HepG2 (cell line): ENCODE data around the gene CXorf65. TPM values are rescaled to one million over a fixed set of nuclear protein-coding genes. Genes with fewer than 3 reads are reported as not detected.

Experiments used
- ASH2L ChIP-seq: fragments of 300-600, 200-600 bp; sonication (generic); IDR thresholded peaks from 2 replicates; pipeline ENCODE4 v1.7.0; 2017; ENCODE audit warnings: low read depth, mild to moderate bottlenecking, moderate library complexity, mixed read lengths, low read length; ENCODE audit not compliant: insufficient read length
- BCL6 ChIP-seq: IDR thresholded peaks from 2 replicates; pipeline ENCODE4 v1.6.1; 2016; ENCODE audit warnings: missing genetic modification reagents, missing compliant biosample characterization
- CEBPG ChIP-seq: IDR thresholded peaks from 2 replicates; pipeline ENCODE4 v1.6.1; 2016
- ELF1 ChIP-seq: sonication (generic); formaldehyde crosslinking; IDR thresholded peaks from 2 replicates; pipeline ENCODE4 v1.4.0; 2020; ENCODE audit warnings: missing genetic modification reagents
- ETV5 ChIP-seq: IDR thresholded peaks from 2 replicates; pipeline ENCODE4 v1.6.1; 2018; ENCODE audit warnings: missing biosample characterization, missing genetic modification reagents, inconsistent platforms, borderline replicate concordance
- KDM6A ChIP-seq: IDR thresholded peaks from 2 replicates; pipeline ENCODE4 v1.6.1; 2016; ENCODE audit warnings: low read depth
- KLF9 ChIP-seq: IDR thresholded peaks from 2 replicates; pipeline ENCODE4 v1.6.1; 2016; ENCODE audit warnings: low read depth
- RXRB ChIP-seq: IDR thresholded peaks from 2 replicates; pipeline ENCODE4 v1.6.1; 2016; ENCODE audit warnings: borderline replicate concordance, missing genetic modification reagents, missing compliant biosample characterization
- SAP130 ChIP-seq: IDR thresholded peaks from 2 replicates; pipeline ENCODE4 v1.6.1; 2016; ENCODE audit warnings: low read depth
- SRSF4 ChIP-seq: fragments of 200-400 bp; formaldehyde crosslinking; IDR thresholded peaks from one replicate; pipeline ENCODE4 v1.6.1; 2018; ENCODE audit warnings: mild to moderate bottlenecking, low read depth, low read length, moderate library complexity; ENCODE audit not compliant: poor library complexity, severe bottlenecking
- TEAD3 ChIP-seq: optimal IDR thresholded peaks from 2 replicates; pipeline ENCODE3; 2016; ENCODE audit warnings: borderline replicate concordance
- ZNF24 ChIP-seq: fragments of 450-650 bp; IDR thresholded peaks from 2 replicates; pipeline ENCODE4 v1.6.1; 2017; ENCODE audit warnings: antibody characterized with exemption, mild to moderate bottlenecking
- ZNF253 ChIP-seq: sonication (generic); formaldehyde crosslinking; IDR thresholded peaks from 2 replicates; pipeline ENCODE4 v1.8.0; 2022; ENCODE audit warnings: mild to moderate bottlenecking, missing genetic modification reagents, borderline replicate concordance
- ZNF703 ChIP-seq: sonication (generic); formaldehyde crosslinking; IDR thresholded peaks from 2 replicates; pipeline ENCODE4 v1.5.1; 2020; ENCODE audit warnings: missing genetic modification reagents, mild to moderate bottlenecking, moderate library complexity, borderline replicate concordance
- ZNF792 ChIP-seq: IDR thresholded peaks from 2 replicates; pipeline ENCODE4 v1.6.1; 2016
- polyA plus RNA-seq, 8 experiments: library from polyadenylated mRNA; depleted of rRNA in 3 of 8; stranded (reverse) in 7 of 8; unstranded in 1 of 8; fragments of >200 nt; fragmentation: Illumina TruSeq in 4 of 8; extraction: Trizol in 4 of 8; gene quantifications; 2 replicates each; pipeline versions ENCODE4 v1.2.1 to v1.2.3, GENCODE V29; 2011 to 2016; ENCODE audit warnings: low read depth in 4 of 8, missing spikeins in 1 of 8, mixed read lengths in 1 of 8; ENCODE audit not compliant: insufficient read depth in 1 of 8
- total RNA-seq, 5 experiments: library from RNA; depleted of rRNA; stranded (reverse); fragments of >200 nt; fragmentation: Illumina TruSeq; extraction: Trizol; gene quantifications; 2 replicates each; pipeline ENCODE4 v1.2.3, GENCODE V29; 2016; ENCODE audit warnings: low read depth in 1 of 5
- TF ChIP-seq, protein P1 (sequence below): sonication (generic); IDR thresholded peaks from 2 replicates; pipeline ENCODE4 v1.6.1; 2016; ENCODE audit warnings: low read depth, borderline replicate concordance
- TF ChIP-seq, protein P2 (sequence below): sonication (generic); formaldehyde crosslinking; IDR thresholded peaks from 2 replicates; pipeline ENCODE4 v1.4.0; 2020; ENCODE audit warnings: missing genetic modification reagents
- TF ChIP-seq, protein P3 (sequence below): sonication (generic); formaldehyde crosslinking; IDR thresholded peaks from 2 replicates; pipeline ENCODE4 v1.5.0; 2020; ENCODE audit warnings: missing genetic modification reagents
- TF ChIP-seq, protein P4 (sequence below): sonication (generic); formaldehyde crosslinking; IDR thresholded peaks from 2 replicates; pipeline ENCODE4 v1.5.0; 2020; ENCODE audit warnings: mild to moderate bottlenecking, missing genetic modification reagents
- TF ChIP-seq, protein P5 (sequence below): sonication (generic); formaldehyde crosslinking; IDR thresholded peaks from 2 replicates; pipeline ENCODE4 v1.5.0; 2020; ENCODE audit warnings: mild to moderate bottlenecking, missing genetic modification reagents, borderline replicate concordance

The CXorf65 gene
- total and polyA plus RNA-seq, 2 of the 13 experiments (the other 11 are each of a cell fraction or from before 2014, with no cell fraction given), result not detected

DNA sequence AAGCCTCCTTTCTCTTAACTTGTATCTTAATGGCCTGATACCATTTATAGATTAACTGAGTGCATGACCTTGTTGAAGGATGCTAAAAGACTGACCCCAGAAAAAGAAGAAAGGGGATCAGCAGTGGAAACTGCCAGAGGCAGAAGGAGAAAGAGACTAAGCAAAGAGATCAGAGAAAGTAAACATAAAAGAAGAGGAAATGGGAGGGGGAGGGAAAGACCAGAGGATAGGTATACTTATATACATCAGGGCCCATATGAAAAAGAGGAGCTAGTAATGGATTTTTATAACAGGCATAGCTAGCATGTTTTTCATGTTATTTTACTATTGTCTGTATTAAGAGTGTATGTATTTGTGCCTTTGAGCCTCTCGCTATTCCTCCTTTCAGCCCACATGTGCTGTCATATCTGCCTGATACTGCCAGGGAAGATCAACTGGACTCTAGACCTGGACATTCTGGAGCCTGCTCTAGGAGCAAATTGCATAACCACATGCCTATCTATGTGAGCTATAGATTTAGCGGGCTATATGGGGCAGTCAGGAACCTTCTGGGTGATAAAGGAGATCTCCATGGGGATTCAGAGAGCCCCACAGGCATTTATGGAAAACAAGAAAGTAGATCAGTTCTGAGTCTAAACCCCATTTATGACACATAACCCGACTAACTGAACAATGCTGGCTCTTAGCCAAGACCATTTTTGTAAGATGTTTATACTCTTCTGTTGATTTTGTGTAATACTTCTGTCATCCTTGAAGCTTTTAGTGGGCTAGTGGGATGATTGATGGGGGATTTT, 25.0 kb downstream of the CXorf65 start (continued):
- TF ChIP-seq ELF1 (CRISPR knock-in tag), result no peak
- TF ChIP-seq SRSF4, result no peak
- TF ChIP-seq ZNF24, result no peak
- TF ChIP-seq, protein P1, sequence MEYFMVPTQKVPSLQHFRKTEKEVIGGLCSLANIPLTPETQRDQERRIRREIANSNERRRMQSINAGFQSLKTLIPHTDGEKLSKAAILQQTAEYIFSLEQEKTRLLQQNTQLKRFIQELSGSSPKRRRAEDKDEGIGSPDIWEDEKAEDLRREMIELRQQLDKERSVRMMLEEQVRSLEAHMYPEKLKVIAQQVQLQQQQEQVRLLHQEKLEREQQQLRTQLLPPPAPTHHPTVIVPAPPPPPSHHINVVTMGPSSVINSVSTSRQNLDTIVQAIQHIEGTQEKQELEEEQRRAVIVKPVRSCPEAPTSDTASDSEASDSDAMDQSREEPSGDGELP, result no peak
- TF ChIP-seq ZNF792, result 0 out of 2 replicates have a peak, but pooled peaks have one; percentile 21
- TF ChIP-seq ETV5 (CRISPR knock-in tag), result peak; percentile 25; the same call in 1 of the 2 replicates
- TF ChIP-seq ZNF703 (CRISPR knock-in tag), result no peak
- TF ChIP-seq RXRB (CRISPR knock-in tag), result peak; percentile 54; the same call in 1 of the 2 replicates
- TF ChIP-seq TEAD3, result peak; percentile 65
- no peak for TF ChIP-seq KLF9
- TF ChIP-seq, protein P2, sequence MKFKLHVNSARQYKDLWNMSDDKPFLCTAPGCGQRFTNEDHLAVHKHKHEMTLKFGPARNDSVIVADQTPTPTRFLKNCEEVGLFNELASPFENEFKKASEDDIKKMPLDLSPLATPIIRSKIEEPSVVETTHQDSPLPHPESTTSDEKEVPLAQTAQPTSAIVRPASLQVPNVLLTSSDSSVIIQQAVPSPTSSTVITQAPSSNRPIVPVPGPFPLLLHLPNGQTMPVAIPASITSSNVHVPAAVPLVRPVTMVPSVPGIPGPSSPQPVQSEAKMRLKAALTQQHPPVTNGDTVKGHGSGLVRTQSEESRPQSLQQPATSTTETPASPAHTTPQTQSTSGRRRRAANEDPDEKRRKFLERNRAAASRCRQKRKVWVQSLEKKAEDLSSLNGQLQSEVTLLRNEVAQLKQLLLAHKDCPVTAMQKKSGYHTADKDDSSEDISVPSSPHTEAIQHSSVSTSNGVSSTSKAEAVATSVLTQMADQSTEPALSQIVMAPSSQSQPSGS (CRISPR knock-in tag), result 0 out of 2 replicates have a peak, but pooled peaks have one; percentile 40
- TF ChIP-seq KDM6A, result 0 out of 2 replicates have a peak, but pooled peaks have one; percentile 21
- peak; percentile 56 for TF ChIP-seq SAP130 (CRISPR knock-in tag)
- TF ChIP-seq, protein P3, sequence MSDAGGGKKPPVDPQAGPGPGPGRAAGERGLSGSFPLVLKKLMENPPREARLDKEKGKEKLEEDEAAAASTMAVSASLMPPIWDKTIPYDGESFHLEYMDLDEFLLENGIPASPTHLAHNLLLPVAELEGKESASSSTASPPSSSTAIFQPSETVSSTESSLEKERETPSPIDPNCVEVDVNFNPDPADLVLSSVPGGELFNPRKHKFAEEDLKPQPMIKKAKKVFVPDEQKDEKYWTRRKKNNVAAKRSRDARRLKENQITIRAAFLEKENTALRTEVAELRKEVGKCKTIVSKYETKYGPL (CRISPR knock-in tag), result peak; percentile 78; the same call in 1 of the 2 replicates
- TF ChIP-seq CEBPG (CRISPR knock-in tag), result peak; percentile 90
- TF ChIP-seq ZNF253 (CRISPR knock-in tag), result no peak
- TF ChIP-seq ASH2L, result peak; percentile 59
- TF ChIP-seq, protein P4, sequence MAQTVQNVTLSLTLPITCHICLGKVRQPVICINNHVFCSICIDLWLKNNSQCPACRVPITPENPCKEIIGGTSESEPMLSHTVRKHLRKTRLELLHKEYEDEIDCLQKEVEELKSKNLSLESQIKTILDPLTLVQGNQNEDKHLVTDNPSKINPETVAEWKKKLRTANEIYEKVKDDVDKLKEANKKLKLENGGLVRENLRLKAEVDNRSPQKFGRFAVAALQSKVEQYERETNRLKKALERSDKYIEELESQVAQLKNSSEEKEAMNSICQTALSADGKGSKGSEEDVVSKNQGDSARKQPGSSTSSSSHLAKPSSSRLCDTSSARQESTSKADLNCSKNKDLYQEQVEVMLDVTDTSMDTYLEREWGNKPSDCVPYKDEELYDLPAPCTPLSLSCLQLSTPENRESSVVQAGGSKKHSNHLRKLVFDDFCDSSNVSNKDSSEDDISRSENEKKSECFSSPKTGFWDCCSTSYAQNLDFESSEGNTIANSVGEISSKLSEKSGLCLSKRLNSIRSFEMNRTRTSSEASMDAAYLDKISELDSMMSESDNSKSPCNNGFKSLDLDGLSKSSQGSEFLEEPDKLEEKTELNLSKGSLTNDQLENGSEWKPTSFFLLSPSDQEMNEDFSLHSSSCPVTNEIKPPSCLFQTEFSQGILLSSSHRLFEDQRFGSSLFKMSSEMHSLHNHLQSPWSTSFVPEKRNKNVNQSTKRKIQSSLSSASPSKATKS (CRISPR knock-in tag), result no peak
- TF ChIP-seq, protein P5, sequence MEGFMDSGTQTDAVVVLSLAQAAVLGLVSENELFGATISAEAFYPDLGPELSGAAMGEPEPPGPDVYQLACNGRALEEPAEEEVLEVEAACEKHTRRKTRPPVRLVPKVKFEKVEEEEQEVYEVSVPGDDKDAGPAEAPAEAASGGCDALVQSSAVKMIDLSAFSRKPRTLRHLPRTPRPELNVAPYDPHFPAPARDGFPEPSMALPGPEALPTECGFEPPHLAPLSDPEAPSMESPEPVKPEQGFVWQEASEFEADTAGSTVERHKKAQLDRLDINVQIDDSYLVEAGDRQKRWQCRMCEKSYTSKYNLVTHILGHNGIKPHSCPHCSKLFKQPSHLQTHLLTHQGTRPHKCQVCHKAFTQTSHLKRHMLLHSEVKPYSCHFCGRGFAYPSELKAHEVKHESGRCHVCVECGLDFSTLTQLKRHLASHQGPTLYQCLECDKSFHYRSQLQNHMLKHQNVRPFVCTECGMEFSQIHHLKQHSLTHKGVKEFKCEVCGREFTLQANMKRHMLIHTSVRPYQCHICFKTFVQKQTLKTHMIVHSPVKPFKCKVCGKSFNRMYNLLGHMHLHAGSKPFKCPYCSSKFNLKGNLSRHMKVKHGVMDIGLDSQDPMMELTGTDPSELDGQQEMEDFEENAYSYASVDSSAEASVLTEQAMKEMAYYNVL, result peak; percentile 59; the same call in 1 of the 2 replicates
- 0 out of 2 replicates have a peak, but pooled peaks have one; percentile 35 for TF ChIP-seq BCL6 (CRISPR knock-in tag)
